ENCODE results near the gene TRANK1.

DNA sequence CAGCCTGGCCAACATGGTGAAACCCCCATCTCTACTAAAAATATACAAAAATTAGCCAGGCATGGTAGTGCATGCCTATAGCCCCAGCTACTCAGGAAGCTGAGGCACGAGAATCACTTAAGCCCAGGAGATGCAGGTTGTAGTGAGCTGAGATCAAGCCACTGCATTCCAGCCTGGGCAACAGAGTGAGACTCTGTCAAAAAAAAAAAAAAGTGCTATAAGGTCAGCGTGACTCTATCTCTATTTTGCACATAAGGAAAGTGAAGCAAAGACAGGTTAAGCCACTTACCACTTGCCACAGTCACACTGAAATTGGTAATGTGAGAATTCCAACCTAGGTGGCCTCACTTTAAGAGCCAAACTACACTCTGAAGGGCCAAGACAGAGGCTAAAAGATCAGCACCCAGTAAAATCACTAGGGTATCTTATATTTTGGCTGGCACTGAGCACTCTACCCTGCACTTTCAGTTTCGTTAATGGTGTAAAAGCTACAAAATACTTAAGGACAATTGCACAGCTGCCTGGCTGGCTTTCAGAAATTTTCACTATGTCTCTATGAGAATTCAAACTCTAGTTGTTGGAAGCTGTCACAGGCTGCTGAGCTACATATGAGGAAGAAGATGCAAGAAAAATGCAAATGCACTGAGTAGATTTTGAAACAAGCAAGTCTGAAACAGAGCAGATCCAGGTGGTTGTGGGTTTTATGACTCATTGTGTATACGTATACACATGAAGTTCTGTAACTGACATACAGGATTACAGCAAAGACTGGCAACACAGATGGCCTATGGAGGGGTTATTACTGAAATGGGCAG lies 32.7 kb downstream of the TRANK1 start:
- TF ChIP-seq, protein P1, sequence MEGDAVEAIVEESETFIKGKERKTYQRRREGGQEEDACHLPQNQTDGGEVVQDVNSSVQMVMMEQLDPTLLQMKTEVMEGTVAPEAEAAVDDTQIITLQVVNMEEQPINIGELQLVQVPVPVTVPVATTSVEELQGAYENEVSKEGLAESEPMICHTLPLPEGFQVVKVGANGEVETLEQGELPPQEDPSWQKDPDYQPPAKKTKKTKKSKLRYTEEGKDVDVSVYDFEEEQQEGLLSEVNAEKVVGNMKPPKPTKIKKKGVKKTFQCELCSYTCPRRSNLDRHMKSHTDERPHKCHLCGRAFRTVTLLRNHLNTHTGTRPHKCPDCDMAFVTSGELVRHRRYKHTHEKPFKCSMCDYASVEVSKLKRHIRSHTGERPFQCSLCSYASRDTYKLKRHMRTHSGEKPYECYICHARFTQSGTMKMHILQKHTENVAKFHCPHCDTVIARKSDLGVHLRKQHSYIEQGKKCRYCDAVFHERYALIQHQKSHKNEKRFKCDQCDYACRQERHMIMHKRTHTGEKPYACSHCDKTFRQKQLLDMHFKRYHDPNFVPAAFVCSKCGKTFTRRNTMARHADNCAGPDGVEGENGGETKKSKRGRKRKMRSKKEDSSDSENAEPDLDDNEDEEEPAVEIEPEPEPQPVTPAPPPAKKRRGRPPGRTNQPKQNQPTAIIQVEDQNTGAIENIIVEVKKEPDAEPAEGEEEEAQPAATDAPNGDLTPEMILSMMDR (IDR thresholded peaks at IDR 0.05; ENCODE audit: low read length), result no peak
- TF ChIP-seq EZH2 (optimal IDR thresholded peaks at IDR 0.05; ENCODE audit: low read depth, low read length), result no peak
- no peak for TF ChIP-seq EZH2phosphoT487 (IDR thresholded peaks at IDR 0.05; ENCODE audit: low read length)

All from MM.1S (cell line).